GM12892 (cell line): ENCODE measurements around the gene RMDN2.

Experiments
- POLR2A ChIP-seq: IDR thresholded peaks from 2 replicates; pipeline ENCODE4 v1.6.1; 2011; ENCODE audit warnings: low read depth, low read length, control low read depth
- POLR2AphosphoS5 ChIP-seq: IDR thresholded peaks from 2 replicates; pipeline ENCODE4 v1.6.1; 2011; ENCODE audit warnings: low read depth, low read length, control low read depth
- TAF1 ChIP-seq: IDR thresholded peaks from 2 replicates; pipeline ENCODE4 v1.6.1; 2011; ENCODE audit warnings: low read depth, mild to moderate bottlenecking, control low read depth, low read length, borderline replicate concordance

- TF ChIP-seq POLR2A (no peak), POLR2AphosphoS5 (no peak), TAF1 (no peak)
These were observed 4.5 kb upstream of the RMDN2 start for GRCh38 chr2:37920570-37920969.
